HCT116 (cell line): ENCODE data around the gene CHCHD3. TPM values are rescaled to one million over a fixed set of nuclear protein-coding genes. Genes with fewer than 3 reads are reported as not detected.

Source experiments
- ATAC-seq: fragments of 200-7000 bp; cut with Tn5 transposase; 2 replicates; pipeline ENCODE4 v1.9.1; 2020; ENCODE audit warnings: mild to moderate bottlenecking, moderate library complexity
- BruUV-seq: library from RNA; stranded (reverse); fragments of 400-500 nt; replicated peaks from 2 replicates; lab custom pipeline; 2021; lab: Mats Ljungman, UMichigan
- CTCF ChIA-PET: fragments of 300-600 bp; sonication (Branson Sonifier 250); formaldehyde crosslinking; loops from one replicate; lab custom pipeline; 2021; ENCODE audit warnings: antibody characterized with exemption; lab: Charles Lee
- POLR2A ChIA-PET: fragments of 300-600, 350-600 bp; sonication (Branson Sonifier 250); formaldehyde crosslinking; loops from one replicate; lab custom pipeline; 2021; ENCODE audit warnings: antibody characterized with exemption; lab: Charles Lee
- RAD21 ChIA-PET, 2 experiments: fragments of 300-600 bp; sonication (Branson Sonifier 250); formaldehyde crosslinking; loops; one replicate each; lab custom pipeline; 2023; ENCODE audit warnings: low total read pairs in 2 of 2; ENCODE audit not compliant: uncharacterized antibody in 2 of 2, unreplicated experiment in 2 of 2, low non-redundant PET in 1 of 2; lab: Charles Lee
- DNase-seq: peaks from one replicate; pipeline ENCODE4 v3.0.0-alpha.2; 2010; ENCODE audit warnings: low read depth, low spot score
- H2AFZ ChIP-seq: fragments of 200-600 bp; shearing (Covaris generic), sonication (generic); 2 replicates; pipeline ENCODE4 v1.6.1; 2017; ENCODE audit warnings: low read depth, mixed run types, mixed read lengths, antibody characterized with exemption, low read length; ENCODE audit not compliant: poor library complexity, severe bottlenecking
- H3K27ac ChIP-seq: 2 replicates; pipeline ENCODE4 v1.5.1; 2012; ENCODE audit warnings: low read depth, low read length
- H3K27me3 ChIP-seq: fragments of 200-600 bp; sonication (generic); 2 replicates; pipeline ENCODE4 v1.6.1; 2016; ENCODE audit warnings: mixed run types, low read length, mixed read lengths; ENCODE audit not compliant: insufficient read depth
- H3K36me3 ChIP-seq, 2 experiments: fragments of 200-500 bp in 1 of 2; fragments of 200-600 bp in 1 of 2; sonication (Bioruptor generic) in 1 of 2; sonication (generic) in 1 of 2; 2 replicates each; pipeline versions ENCODE4 v1.5.1 to v1.6.1; 2014 to 2016; ENCODE audit warnings: low read length in 2 of 2, inconsistent platforms in 1 of 2, mixed read lengths in 1 of 2, mixed run types in 1 of 2; ENCODE audit not compliant: insufficient read depth in 2 of 2, control insufficient read depth in 1 of 2
- H3K4me1 ChIP-seq, 2 experiments: fragments of 200-600 bp in 1 of 2; sonication (generic) in 1 of 2; 2 replicates each; pipeline versions ENCODE4 v1.5.1 to v1.6.1; 2012 to 2017; ENCODE audit warnings: low read length in 2 of 2, inconsistent platforms in 1 of 2, mild to moderate bottlenecking in 1 of 2, mixed read lengths in 1 of 2, mixed run types in 1 of 2, moderate library complexity in 1 of 2; ENCODE audit not compliant: insufficient read depth in 2 of 2, control insufficient read depth in 1 of 2
- H3K4me2 ChIP-seq: fragments of 200-600 bp; sonication (generic); 2 replicates; pipeline ENCODE4 v1.6.1; 2017; ENCODE audit warnings: mixed run types, low read length, mixed read lengths
- H3K4me3 ChIP-seq, 2 experiments: fragments of 200-600 bp in 1 of 2; sonication (generic) in 1 of 2; replicated peaks in 1 of 2; 2 replicates each; pipeline ENCODE4 v1.5.1; 2011 to 2016; ENCODE audit warnings: low read length in 2 of 2, control low read depth in 1 of 2, low read depth in 1 of 2, mild to moderate bottlenecking in 1 of 2, mixed read lengths in 1 of 2, mixed run types in 1 of 2
- H3K79me2 ChIP-seq: fragments of 200-600 bp; sonication (generic); 2 replicates; pipeline ENCODE4 v1.6.1; 2017; ENCODE audit warnings: mild to moderate bottlenecking, mixed run types, low read length, moderate library complexity, mixed read lengths; ENCODE audit not compliant: insufficient read depth
- H3K9ac ChIP-seq: fragments of 200-600 bp; sonication (generic); 2 replicates; pipeline ENCODE4 v1.6.1; 2016; ENCODE audit warnings: low read length, mixed read lengths
- H3K9me2 ChIP-seq: fragments of 200-600 bp; sonication (generic), shearing (Covaris generic); 2 replicates; pipeline ENCODE4 v1.6.1; 2017; ENCODE audit warnings: mixed run types, mild to moderate bottlenecking, moderate library complexity; ENCODE audit not compliant: insufficient read depth
- H3K9me3 ChIP-seq, 2 experiments: fragments of 200-500 bp in 1 of 2; fragments of 200-600 bp in 1 of 2; sonication (Bioruptor generic) in 1 of 2; sonication (generic) in 1 of 2; 2 replicates each; pipeline ENCODE4 v1.6.1; 2014 to 2017; ENCODE audit warnings: low read length in 2 of 2, mixed read lengths in 2 of 2, inconsistent platforms in 1 of 2, low read depth in 1 of 2, mild to moderate bottlenecking in 1 of 2, mixed run types in 1 of 2, moderate library complexity in 1 of 2; ENCODE audit not compliant: control insufficient read depth in 1 of 2, insufficient read depth in 1 of 2
- H4K20me1 ChIP-seq: fragments of 200-600 bp; sonication (generic), shearing (Covaris generic); 2 replicates; pipeline ENCODE4 v1.6.1; 2017; ENCODE audit warnings: mixed run types, mild to moderate bottlenecking, moderate library complexity; ENCODE audit not compliant: insufficient read depth
- CBX3 ChIP-seq: IDR thresholded peaks from 2 replicates; pipeline ENCODE4 v1.6.1; 2012; ENCODE audit warnings: low read depth
- EZH2 ChIP-seq: fragments of 200-600 bp; sonication (generic); IDR thresholded peaks from 2 replicates; pipeline ENCODE4 v1.6.1; 2017; ENCODE audit warnings: antibody characterized with exemption, mixed run types
- EZH2phosphoT487 ChIP-seq: fragments of 200-600 bp; IDR thresholded peaks from 2 replicates; pipeline ENCODE4 v1.6.1; 2018; ENCODE audit warnings: antibody characterized with exemption, borderline replicate concordance
- intact Hi-C: fragments of 100-400 bp; cut with micrococcal nuclease; formaldehyde crosslinking; loops from 2 replicates; pipeline ENCODE4 v1.10.0; 2022
- total RNA-seq: library from RNA; stranded (reverse); gene quantifications from one replicate; pipeline ENCODE4 v1.2.1, GENCODE V29; 2021; ENCODE audit not compliant: unreplicated experiment
- TF ChIP-seq, protein P1 (sequence below): IDR thresholded peaks from 2 replicates; pipeline ENCODE4 v1.6.1; 2012; ENCODE audit warnings: low read depth
- TF ChIP-seq, protein P2 (sequence below), 3 experiments: fragments of 200-600 bp in 1 of 3; sonication (generic) in 1 of 3; IDR thresholded peaks in 2 of 3; conservative IDR thresholded peaks in 1 of 3; 2 replicates each; pipeline ENCODE4 v1.5.1; 2012 to 2017; ENCODE audit warnings: low read depth in 2 of 3, low read length in 2 of 3, antibody characterized with exemption in 1 of 3, borderline replicate concordance in 1 of 3, control low read depth in 1 of 3, mild to moderate bottlenecking in 1 of 3, mixed read lengths in 1 of 3, mixed run types in 1 of 3, moderate library complexity in 1 of 3; ENCODE audit not compliant: insufficient read depth in 1 of 3

Gene CHCHD3
- total RNA-seq, 1 experiment from 2014 or later = 73.5 TPM

DNA sequence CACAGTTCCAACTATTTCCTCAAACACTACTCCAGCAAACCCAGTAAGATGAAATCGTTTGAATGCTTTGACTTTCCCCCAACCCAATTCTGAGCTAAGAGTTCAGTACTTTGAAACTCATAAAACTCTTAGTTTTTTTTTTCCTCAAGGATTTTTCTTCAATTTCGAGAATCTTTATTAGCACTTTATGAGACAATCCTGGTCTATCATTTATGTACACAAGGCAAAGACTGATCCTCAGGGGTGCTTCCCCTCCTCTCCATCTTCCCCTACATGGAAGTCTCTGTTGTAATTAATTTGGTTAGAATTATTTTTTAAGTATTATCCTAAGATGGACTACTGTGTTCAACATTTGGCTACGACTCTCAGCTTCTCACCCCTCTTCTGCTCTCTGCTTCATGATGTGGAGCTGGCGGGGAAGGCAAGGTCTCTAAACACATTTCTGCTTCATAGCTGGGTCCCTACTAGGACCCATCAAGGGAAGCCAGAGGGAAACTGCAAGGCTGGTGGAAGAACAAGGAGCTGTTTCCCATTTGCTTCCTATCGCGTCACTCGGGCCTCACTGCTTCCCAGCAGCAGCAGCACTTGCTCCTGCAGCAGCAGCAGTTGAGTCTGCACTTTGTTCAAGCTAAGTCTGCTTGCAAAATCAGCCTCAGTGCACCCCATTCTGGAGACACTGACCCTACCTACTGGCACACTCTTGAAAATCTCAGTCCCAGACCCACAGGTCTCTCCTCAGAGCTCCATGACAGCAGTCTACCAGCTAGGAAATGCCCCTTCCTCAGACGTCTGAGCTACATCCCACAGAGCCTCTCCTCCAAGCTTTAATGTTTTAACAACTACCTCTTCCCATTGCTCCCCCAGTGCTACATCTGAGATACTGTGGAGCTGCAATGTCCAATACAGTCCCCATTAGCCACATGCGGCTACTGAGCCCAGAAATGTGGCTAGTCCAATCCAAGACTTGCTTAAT lies 90.0 kb downstream of the CHCHD3 start:
- ChIA-PET RAD21 (no interaction called here), POLR2A (no interaction called here), CTCF (no interaction called here)
- Histone ChIP-seq H3K4me2 (no peak overlapping the region), H3K27ac (no peak overlapping the region), H3K4me1 (no peaks in the 10 kb centered on the region), H3K4me3 (no peak overlapping the region), H3K9ac (no peak overlapping the region), H2AFZ (no peak overlapping the region), H3K36me3 (no peaks in the 10 kb centered on the region), H3K27me3 (no peaks in the 10 kb centered on the region), H4K20me1 (peaks cover 8% of the 10 kb centered on the region), H3K79me2 (peaks cover 75% of the 10 kb centered on the region), H3K9me3 (no peaks in the 10 kb centered on the region), H3K9me2 (no peaks in the 10 kb centered on the region)
- DNase-seq (no peak), ATAC-seq (no peak)
- TF ChIP-seq, protein P1, sequence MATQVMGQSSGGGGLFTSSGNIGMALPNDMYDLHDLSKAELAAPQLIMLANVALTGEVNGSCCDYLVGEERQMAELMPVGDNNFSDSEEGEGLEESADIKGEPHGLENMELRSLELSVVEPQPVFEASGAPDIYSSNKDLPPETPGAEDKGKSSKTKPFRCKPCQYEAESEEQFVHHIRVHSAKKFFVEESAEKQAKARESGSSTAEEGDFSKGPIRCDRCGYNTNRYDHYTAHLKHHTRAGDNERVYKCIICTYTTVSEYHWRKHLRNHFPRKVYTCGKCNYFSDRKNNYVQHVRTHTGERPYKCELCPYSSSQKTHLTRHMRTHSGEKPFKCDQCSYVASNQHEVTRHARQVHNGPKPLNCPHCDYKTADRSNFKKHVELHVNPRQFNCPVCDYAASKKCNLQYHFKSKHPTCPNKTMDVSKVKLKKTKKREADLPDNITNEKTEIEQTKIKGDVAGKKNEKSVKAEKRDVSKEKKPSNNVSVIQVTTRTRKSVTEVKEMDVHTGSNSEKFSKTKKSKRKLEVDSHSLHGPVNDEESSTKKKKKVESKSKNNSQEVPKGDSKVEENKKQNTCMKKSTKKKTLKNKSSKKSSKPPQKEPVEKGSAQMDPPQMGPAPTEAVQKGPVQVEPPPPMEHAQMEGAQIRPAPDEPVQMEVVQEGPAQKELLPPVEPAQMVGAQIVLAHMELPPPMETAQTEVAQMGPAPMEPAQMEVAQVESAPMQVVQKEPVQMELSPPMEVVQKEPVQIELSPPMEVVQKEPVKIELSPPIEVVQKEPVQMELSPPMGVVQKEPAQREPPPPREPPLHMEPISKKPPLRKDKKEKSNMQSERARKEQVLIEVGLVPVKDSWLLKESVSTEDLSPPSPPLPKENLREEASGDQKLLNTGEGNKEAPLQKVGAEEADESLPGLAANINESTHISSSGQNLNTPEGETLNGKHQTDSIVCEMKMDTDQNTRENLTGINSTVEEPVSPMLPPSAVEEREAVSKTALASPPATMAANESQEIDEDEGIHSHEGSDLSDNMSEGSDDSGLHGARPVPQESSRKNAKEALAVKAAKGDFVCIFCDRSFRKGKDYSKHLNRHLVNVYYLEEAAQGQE = no peak
- TF ChIP-seq CBX3 = no peak
- no peak for TF ChIP-seq EZH2phosphoT487
- intact Hi-C loops = no loop called here
- no TSS peak for BruUV-seq

DNA sequence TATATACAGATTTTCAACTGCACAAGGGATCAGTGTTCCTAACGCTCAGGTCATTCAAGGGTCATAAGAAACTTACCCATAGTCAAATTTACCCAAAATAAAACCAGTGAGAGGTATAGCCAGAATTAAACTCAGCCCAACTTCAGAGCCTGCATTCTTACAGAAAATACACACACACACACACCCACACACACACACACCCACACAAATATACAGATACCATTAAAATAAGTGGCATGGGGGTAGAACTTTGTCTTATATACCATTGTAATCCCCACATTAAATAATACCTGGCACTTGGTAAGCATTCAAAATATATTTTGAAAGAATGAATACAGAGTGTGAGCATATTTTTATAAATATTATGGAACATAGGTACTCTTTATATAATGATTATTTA lies 93.8 kb downstream of the CHCHD3 start:
- Histone ChIP-seq H3K4me2 (no peak overlapping the region), H3K79me2 (peaks cover 44% of the 10 kb centered on the region), H3K27ac (no peak overlapping the region), H3K4me3 (no peak overlapping the region), H2AFZ (no peak overlapping the region), H4K20me1 (no peaks in the 10 kb centered on the region; the same call in 1 of the 2 replicates), H3K27me3 (no peaks in the 10 kb centered on the region), H3K9ac (no peak overlapping the region), H3K36me3 (no peaks in the 10 kb centered on the region), H3K9me2 (no peaks in the 10 kb centered on the region), H3K4me1 (no peaks in the 10 kb centered on the region), H3K9me3 (no peaks in the 10 kb centered on the region)
- DNase-seq (no peak), ATAC-seq (no peak)
- ChIA-PET CTCF (no interaction called here), RAD21 (no interaction called here), POLR2A (no interaction called here)
- no TSS peak for BruUV-seq
- intact Hi-C loops = no loop called here
- TF ChIP-seq, protein P2, sequence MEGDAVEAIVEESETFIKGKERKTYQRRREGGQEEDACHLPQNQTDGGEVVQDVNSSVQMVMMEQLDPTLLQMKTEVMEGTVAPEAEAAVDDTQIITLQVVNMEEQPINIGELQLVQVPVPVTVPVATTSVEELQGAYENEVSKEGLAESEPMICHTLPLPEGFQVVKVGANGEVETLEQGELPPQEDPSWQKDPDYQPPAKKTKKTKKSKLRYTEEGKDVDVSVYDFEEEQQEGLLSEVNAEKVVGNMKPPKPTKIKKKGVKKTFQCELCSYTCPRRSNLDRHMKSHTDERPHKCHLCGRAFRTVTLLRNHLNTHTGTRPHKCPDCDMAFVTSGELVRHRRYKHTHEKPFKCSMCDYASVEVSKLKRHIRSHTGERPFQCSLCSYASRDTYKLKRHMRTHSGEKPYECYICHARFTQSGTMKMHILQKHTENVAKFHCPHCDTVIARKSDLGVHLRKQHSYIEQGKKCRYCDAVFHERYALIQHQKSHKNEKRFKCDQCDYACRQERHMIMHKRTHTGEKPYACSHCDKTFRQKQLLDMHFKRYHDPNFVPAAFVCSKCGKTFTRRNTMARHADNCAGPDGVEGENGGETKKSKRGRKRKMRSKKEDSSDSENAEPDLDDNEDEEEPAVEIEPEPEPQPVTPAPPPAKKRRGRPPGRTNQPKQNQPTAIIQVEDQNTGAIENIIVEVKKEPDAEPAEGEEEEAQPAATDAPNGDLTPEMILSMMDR (IDR thresholded peaks at IDR 0.05 in 2 of 3, conservative IDR thresholded peaks at IDR 0.05 in 1 of 3; ENCODE audit: borderline replicate concordance in 1 of 3, insufficient read depth in 1 of 3, low read depth in 2 of 3, low read length in 2 of 3) = no peak
- no peak for TF ChIP-seq EZH2
